Measurements from ENCODE around the gene PEX5L.

GRCh38 chr3:179887295-179887943, 149.3 kb downstream of the PEX5L start:
- TF ChIP-seq CTCF (IDR thresholded peaks at IDR 0.05), result no peak
- no peak for TF ChIP-seq POLR2A (IDR thresholded peaks at IDR 0.05)
